GM19035 (cell line): ENCODE data around the gene CLPSL2.

Source experiments
- ATAC-seq: cut with Tn5 transposase; IDR thresholded peaks from one replicate; pipeline ENCODE4 v1.9.1; 2021; ENCODE audit not compliant: unreplicated experiment

The CLPSL2 gene

GRCh38 chr6:35746516-35746915, 29.9 kb upstream of the CLPSL2 start:
- ATAC-seq = no peak

DNA sequence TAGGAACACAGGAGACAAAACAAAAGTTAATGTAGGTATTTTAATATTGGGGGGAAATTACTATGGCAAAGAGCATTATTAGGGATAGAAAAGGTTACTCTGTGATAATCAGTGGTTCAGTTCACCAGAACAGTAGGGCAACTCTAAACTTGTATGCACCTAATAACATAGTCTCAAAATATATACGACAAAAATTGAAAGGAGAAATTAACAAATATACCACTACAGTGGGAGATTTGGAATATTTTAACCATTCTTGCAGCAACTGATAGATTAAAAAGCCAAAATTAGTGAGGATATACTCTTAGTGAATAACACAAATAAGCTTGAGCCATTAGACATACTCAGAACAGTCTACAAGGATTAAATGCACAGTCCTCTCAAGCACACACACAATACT, 28.5 kb upstream of the CLPSL2 start:
- no peak for ATAC-seq

GRCh38 chr6:35750557-35750956, 25.8 kb upstream of the CLPSL2 start:
- ATAC-seq = no peak

DNA sequence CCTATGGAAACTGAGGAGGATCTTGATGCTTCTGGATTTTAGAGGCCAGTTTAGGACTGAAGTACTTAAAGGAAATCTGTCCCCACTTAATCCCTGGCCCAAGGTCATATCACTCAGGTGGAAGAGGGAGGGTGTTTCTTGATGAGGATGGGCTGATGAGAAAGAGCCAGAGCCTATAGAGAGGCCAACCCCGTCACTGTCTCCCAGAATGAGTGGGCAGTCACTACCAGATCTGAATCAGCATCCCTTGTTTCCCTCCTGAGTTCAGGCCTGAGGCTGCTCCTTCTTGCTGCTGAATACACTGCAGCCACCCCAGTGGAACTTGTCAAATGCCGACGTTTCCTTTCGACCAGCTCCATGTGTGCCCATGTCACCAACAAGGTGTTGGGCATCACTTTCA, 24.8 kb upstream of the CLPSL2 start:
- ATAC-seq = no peak

DNA sequence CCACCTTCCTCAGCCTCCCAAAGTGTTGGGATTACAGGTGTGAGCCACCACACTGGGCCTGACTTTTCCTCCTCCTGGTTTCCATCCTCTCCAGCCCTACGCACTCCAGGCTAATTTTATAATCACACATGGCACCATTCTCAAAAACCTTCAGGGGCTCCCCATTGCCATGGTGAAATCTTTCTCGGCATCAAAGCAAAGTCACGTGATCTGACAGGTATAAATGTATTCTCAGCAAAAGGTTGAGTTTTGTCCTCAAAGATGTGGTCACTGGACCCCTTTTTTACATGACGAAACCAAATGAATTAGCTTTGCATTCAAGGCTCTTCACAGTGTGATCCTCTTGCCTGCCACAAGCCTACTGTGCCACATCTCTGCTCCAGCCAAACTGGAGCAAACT, 24.1 kb upstream of the CLPSL2 start:
- no peak for ATAC-seq

DNA sequence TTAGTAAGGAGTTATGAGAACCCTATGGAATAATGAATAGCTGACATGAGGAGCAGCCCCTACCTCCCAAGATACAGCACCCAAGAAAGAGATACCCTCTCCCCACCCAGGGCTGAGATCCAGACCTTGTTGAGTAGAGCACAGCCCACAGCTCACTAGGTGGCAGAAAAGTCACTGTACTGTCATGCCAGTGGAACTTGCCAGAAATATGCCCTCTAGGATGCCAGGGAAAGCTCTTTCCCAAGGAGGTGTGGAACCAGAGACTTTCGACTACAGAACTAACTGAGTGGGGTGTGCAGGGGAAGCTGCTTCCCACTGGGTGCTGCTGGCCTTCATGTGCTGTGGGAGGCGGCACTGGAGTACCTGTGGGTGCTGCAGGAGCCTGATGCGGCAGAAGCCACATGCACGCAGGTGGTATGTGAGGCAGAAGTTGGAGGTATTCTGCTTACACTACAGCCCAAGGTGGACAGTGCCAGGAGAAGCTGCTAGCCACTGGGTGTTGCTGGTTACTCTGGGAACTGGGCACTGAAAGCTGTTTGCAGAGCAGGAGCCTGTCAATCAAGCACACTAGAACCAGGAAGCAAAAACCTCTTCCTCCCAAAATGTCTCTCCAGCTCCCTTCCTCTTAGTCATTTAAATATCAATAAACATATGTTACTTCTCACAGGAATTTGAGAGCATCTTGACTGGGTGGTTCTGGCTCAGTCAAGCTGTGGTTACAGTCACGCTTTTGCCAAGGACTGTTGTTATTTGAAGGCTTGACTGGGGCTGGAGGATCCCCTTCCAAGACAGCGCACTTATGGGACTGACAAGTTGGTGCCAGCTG, 21.7 kb upstream of the CLPSL2 start:
- no peak for ATAC-seq

DNA sequence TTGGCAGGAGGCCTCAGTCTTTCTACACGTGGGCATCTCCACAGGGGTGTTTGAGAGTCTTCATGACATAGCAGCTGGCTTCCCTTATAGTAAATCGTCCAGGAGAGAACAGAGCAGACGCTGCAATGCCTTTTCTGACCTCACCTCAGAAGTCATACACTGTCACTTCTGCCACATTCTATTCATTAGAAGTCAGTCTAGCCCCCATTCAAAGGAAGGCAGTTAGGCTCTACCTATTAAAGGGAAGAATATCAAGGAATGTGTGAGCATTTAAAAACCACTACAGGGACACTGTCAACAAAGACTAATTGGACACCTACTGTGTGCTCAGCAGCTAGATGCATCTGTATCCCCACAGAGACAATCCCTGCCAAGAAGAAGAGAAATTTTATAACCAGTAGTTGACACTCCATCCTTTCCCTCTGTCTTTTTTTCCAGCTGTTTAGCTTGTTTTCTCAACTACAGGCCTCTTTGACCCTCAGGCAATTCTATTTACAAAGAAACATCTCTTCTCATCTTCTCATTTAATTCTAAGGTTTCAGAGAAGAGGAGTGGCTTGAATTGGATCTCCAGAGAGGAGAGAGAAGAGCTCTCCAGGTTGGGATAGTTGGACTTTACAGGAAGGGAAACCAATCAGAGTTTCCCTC, 21.0 kb upstream of the CLPSL2 start:
- ATAC-seq = no peak

DNA sequence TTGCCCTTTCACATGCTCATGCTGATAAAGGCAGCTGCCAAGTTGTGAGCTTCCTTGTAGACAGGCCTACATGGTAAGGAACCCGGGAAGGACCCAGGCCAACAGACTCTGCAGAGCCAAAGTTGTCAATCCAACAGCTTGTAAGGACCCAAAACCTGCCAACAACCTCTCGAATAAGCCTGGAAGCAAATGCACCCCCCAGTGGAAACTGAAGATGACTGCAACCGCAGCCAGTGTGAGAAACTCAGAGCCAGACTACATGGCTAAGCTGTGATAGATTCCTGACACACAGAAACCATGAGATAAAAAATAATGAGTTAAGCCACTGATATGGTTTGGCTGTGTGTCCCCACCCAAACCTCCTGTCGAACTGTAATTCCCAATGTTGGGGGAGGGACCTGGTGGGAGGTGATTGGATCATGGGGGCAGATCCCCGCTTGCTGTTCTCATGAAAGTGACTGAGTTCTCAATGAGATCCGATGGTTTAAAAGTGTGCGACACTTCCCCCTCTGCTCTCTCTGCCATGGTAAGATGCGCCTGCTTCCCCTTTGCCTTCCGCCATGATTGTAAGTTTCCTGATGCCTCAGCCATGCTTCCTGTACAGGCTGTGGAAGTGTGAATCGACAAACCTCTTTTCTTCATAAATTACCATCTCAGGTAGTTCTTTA, 18.8 kb upstream of the CLPSL2 start:
- no peak for ATAC-seq

- no peak for ATAC-seq
Measured at GRCh38 chr6:35759426-35759825, 17.0 kb upstream of the CLPSL2 start.

GRCh38 chr6:35765739-35766138, 10.7 kb upstream of the CLPSL2 start:
- ATAC-seq = no peak

- ATAC-seq = no peak
Measured at GRCh38 chr6:35769211-35769610, 7.2 kb upstream of the CLPSL2 start.

DNA sequence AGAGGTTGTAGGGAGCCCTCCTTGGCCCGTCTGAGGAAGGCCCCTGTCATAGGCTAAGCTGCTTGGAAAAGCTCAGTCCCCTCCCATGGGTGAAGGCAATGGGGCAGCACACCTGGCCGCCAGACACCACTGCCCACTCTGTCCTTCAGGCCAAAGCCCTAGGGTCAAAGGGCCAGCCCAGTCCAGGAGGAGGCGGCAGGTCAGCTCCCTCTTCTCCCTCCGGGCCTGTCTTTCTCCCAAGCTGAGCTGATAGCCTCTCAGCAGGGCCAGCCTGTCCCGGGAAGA, 5.1 kb upstream of the CLPSL2 start:
- no peak for ATAC-seq

- no peak for ATAC-seq
Measured at GRCh38 chr6:35774116-35774794, 2.1 kb upstream of the CLPSL2 start.

- no peak for ATAC-seq
Measured at GRCh38 chr6:35775031-35775430, 1.4 kb upstream of the CLPSL2 start.

- no peak for ATAC-seq
Measured at GRCh38 chr6:35777356-35778102, 1.1 kb downstream of the CLPSL2 start.

DNA sequence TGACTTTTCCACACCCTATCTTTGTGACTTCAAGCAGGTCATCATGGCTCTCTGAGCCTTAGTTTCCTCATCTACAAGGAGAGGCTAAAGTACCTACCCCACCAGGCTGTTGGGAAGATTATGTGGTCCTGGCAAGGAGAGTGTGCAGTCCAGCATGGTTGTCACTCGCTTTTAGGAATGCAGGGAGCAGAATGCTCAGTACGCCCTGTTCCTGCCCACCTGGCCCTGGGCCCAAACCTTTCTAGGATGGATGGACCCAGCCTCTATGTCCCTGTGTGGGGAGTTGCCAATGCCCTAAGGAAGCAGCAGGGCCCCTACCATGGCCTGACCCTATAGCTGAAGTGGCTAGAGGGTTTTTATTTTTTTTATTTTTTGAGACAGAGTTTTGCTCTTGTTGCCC, 2.0 kb downstream of the CLPSL2 start:
- no peak for ATAC-seq

DNA sequence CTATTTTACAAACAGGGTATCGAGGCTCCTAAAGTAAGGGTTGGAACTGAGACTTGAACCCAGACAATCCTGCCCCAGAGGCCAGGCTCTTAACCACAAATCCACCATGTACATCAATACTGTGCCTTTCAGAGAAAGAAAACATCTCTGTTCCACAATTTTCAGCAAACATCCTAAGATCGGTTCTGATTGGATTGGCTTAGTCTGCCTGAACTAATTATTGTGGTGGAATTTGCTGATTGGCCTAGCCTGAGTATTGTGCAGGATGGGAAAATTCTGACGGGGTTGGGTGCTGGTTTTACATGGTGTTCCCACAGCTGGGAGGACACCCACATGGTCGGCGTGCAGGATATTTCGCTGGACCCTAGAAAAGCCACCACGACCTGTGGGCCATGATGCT, 4.3 kb downstream of the CLPSL2 start, which contains the start of gene CLPSL1:
TSS of gene CLPSL1 (plus strand) at position 301 of the 400 bp plus-strand sequence. CDS start at position 393, 92 bp downstream.
- no peak for ATAC-seq

DNA sequence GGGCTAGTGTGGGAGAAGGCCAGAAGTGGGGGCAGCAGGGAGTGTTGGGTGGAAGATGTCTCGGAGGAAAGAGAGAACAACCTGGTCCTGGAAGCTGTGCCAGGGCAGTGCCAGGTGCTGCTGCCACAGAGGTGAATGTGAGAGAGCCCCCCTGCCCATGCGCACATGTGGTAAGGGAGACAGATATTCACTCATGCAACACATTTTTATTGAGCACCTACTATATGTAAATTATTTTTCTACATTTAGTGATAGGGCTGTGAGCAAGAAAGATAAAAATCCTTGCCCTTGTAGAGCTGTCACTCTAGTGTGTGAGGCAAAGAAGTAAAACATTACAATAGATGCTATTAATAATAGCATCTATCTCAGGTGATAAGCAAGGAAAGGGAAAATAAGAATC, 4.9 kb downstream of the CLPSL2 start:
- ATAC-seq = no peak

DNA sequence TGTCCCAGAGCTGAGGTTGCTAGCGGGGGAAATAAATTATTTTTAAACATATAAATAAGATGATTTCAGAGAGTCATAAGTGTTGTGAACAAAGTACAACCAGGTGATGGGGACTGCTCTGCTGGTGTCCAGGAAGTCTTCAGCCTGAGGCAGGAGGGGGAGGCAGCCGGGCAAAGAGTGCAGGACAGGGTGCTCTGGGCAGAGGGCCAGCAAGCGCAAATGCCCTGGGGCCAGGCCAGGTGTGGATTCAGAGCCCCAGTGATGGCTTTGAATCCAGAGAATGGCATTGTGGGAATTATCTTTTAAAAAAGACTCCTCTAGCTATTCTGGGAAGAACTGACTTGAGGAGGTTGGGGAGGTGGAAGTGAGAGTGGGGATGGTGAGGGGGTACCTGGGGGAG, 6.0 kb downstream of the CLPSL2 start:
- ATAC-seq = no peak

DNA sequence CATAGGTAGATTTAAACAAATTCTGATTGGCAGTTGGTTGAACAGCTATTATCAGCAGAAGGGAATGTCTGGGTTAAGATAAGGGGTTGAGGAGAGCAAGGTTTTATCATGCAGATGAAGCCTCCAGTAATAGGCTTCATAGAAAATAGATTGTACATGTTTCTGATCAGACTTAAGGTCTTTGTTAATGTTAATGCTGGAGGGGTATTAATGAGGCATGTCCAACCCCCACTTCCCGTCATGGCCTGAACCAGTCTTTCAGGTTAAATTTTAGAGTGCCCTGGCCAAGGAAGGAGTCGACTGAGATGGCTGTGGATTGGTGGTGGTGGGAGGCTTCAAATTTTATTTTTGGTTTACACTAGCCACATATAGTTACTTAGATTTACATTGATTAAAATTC, 7.8 kb downstream of the CLPSL2 start:
- ATAC-seq = no peak

GRCh38 chr6:35786272-35786671, 9.9 kb downstream of the CLPSL2 start:
- no peak for ATAC-seq
